K562 (cell line): ENCODE measurements around the gene KCTD12.

Experiments
- ATF4 ChIP-seq: fragments of 450-650 bp; formaldehyde crosslinking; IDR thresholded peaks from 2 replicates; pipeline ENCODE4 v1.4.0; 2022; ENCODE audit warnings: mild to moderate bottlenecking, moderate library complexity
- ERF ChIP-seq: fragments of 450-650 bp; formaldehyde crosslinking; IDR thresholded peaks from 2 replicates; pipeline ENCODE4 v1.4.0; 2020; ENCODE audit warnings: mild to moderate bottlenecking, mixed read lengths
- JUND ChIP-seq, 2 experiments: IDR thresholded peaks; 2 replicates in 1 of 2; 3 replicates in 1 of 2; pipeline ENCODE4 v1.6.1; 2011; ENCODE audit warnings: borderline replicate concordance in 2 of 2, low read depth in 2 of 2, low read length in 2 of 2, improper control_type of control experiment in 1 of 2, missing biosample characterization in 1 of 2, missing genetic modification characterization in 1 of 2, missing genetic modification reagents in 1 of 2
- KDM1A ChIP-seq, 2 experiments: fragments of 450-650 bp; IDR thresholded peaks; 2 replicates each; pipeline ENCODE4 v1.6.1; 2016; ENCODE audit warnings: mild to moderate bottlenecking in 2 of 2
- PHB ChIP-seq: fragments of 250-450 bp; sonication (Bioruptor Pico); IDR thresholded peaks from 2 replicates; pipeline ENCODE4 v1.5.0; 2021
- PHF8 ChIP-seq: fragments of 200-600 bp; sonication (generic); IDR thresholded peaks from 2 replicates; pipeline ENCODE4 v1.6.1; 2012; ENCODE audit warnings: mixed run types, mild to moderate bottlenecking, inconsistent platforms, low read length, moderate library complexity, borderline replicate concordance
- SMARCC2 ChIP-seq: fragments of 450-650 bp; IDR thresholded peaks from 2 replicates; pipeline ENCODE4 v1.6.1; 2017; ENCODE audit warnings: antibody characterized with exemption, moderate library complexity, mild to moderate bottlenecking, low read depth
- THRA ChIP-seq: fragments of 450-650 bp; IDR thresholded peaks from 2 replicates; pipeline ENCODE4 v1.6.1; 2017; ENCODE audit warnings: mild to moderate bottlenecking, moderate library complexity
- ZNF232 ChIP-seq: sonication (generic); formaldehyde crosslinking; IDR thresholded peaks from 2 replicates; pipeline ENCODE4 v1.8.0; 2022; ENCODE audit warnings: mild to moderate bottlenecking, missing genetic modification reagents

DNA sequence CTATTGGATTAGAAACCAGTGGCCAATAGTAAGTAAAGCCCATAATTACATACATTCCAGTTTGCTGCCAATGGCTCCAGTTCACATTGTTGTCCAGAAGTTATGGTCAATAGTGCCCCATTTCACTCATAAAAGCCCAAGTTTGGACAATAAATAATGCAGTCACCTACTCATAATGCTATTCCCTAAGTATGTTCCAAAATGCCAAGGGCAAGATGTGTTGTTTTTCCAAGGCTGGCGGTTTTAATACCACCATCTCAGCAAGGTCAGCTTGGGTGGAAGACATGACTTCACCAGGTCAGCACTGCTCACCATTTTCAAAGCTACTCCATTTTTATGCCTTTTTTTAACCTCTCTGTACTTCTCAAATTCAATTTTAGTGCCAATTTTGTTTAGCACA is 32.7 kb downstream of the KCTD12 start:
- TF ChIP-seq PHF8 (no peak), JUND (IDR thresholded peaks at IDR 0.05; ENCODE audit: borderline replicate concordance, low read depth, low read length) (no peak), JUND (tag; IDR thresholded peaks at IDR 0.05; ENCODE audit: borderline replicate concordance, low read depth, low read length) (no peak), PHB (no peak), KDM1A (IDR thresholded peaks at IDR 0.05) (no peak), ATF4 (CRISPR knock-in tag) (no peak), SMARCC2 (no peak), THRA (no peak), ZNF232 (CRISPR knock-in tag) (no peak), ERF (no peak)
